OCI-M2 (cell line): ENCODE data around the gene NRXN3.

Experiments used
- DNase-seq: peaks from one replicate; lab custom pipeline; 2025; ENCODE audit not compliant: unreplicated experiment; lab: John Stamatoyannopoulos, UW

Gene NRXN3

DNA sequence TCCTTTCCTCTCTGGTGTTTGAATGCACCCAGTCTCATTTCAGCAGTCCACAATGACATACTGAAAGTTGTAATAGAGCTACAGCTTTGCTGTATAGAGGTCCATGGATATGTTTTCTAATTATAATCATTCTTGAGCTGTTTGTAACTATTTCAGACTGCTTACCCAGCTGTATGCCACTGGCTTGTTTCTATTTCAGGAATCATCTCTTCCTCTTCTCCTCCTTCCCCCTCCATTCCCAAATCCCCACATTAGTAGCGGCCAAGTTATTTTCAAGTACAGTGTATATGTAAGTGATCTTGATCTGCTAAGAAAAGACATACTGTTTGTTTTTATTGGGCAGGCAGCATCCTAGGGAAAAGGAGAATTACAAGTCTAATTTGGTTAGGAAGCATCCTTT, 1266.2 kb downstream of the NRXN3 start:
- DNase-seq = no peak

GRCh38 chr14:79437951-79438350, 1267.8 kb downstream of the NRXN3 start:
- no peak for DNase-seq

DNA sequence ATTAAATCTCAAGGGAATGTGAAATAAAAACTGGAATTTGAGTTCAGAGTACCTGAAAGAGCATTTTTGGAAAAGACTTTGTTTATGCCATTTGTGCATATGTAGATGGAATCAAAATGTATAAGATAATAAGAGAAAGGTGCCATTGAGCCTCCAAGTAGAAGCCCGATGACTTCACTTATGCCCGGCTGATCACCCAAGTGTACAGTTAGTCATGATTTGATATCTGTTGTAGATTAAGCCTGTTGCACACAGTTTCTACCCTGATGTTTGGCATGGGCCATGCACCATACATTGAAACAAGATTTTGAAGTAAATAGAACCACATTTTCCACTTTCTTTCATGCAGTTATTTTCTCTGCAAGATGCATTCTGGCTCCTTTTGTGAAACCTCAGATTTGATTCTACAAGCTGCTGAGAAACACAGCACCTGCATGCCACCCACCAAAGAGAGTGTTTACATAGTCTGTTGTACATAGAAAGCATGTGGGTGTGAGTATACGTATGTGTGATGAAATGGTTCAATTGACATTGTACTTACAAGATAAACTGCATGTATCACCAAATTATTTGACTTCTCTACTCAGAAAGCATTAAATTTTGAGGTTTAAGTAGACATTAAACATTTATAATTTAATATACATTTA, 1268.6 kb downstream of the NRXN3 start:
- no peak for DNase-seq

GRCh38 chr14:79442786-79443185, 1272.6 kb downstream of the NRXN3 start:
- DNase-seq = no peak

- DNase-seq = no peak
Observed at GRCh38 chr14:79443602-79444001, 1273.4 kb downstream of the NRXN3 start.

DNA sequence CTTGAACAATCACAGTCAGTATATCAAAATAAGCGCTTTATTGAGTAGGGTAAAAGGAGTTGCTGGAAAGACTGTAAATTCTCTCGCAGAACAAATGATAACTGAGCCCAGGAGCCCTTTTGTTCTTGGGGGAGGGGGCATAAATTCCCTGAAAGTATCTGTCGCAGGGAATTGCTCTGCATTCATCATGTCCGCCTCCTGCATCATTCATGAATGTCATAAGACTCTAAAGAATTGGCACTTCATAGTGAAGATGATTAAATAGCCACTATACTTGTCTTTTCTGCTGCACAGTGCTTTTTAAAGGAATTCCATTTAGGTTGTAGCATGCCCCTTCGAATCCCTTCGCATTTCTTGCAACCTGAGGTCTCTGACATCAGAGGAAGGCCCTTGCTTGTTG, 1278.8 kb downstream of the NRXN3 start:
- no peak for DNase-seq

DNA sequence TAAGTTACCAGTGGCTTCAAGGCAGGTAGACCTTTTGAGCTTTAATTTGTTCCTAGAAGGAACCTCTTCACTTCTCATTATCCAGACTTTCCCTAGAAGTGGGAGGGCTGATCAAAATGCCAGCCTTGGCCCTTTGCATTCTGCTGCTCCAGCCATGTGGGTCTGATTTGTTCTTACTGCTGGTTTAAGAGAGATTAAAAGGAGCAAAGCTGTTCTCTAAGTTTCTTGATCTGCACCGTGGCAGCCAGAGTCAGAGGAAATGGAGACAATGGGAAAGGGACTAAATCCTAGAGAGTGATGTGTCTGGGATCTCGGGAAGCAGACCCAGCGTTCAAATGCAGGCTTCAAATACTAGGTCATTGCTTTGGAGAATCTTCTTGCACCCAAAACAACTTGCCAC, 1281.4 kb downstream of the NRXN3 start:
- no peak for DNase-seq

DNA sequence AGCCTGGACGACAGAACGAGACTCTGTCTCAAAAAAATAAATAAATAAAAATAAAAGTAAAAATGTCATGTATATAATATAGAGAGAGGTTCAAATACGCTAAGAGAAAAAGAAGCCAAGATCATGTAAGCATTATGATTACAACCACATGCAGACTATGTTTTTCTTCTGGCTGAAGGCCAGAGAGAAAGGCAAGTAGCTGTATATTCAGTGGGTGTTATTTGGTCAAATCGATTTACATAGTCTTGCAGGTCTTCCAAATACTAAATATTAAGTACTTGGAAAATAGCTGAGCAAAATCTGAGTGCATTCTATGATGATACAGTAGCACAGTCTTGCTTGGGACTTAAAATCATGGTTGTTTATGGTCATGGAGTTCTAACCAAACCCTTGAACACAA, 1283.1 kb downstream of the NRXN3 start:
- DNase-seq = no peak

DNA sequence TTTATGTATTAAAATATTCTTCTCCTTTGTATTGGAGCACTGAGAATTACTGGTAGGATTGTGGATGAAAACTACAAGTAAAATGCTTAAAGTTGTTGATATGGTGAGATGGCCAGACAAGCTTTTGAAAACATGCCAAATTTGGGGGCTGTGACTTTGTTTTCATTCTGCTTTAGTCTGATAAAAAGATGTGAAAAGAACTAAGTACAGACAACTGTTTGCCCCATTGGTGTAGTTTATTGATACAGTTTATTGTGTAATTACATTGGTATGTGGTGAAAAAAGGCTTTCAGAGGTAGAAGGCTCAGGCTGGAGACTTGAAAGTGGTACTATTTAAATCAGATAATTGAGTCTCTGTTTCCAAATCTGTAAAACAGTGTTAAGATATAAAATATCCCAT, 1294.3 kb downstream of the NRXN3 start:
- DNase-seq = no peak

DNA sequence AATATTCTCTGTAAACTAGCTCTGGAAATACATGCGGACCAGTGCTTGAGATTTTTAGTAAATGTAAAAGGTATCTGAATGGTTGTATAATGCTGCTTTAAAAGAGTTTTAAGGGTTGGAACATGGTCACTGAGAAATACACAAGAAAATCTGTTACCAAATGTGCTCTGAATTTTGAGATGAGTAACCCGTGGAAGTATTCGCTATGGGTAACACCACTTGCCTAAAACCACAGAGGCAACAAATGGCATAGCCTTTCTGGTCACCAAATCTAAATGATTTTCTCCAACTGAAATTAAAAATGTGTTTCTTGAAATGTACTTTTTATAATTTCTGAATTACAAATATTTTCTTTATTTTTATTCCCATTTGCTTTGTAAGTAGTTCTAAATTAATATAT, 1295.5 kb downstream of the NRXN3 start:
- no peak for DNase-seq

- no peak for DNase-seq
Observed at GRCh38 chr14:79466938-79467527, 1296.9 kb downstream of the NRXN3 start.

DNA sequence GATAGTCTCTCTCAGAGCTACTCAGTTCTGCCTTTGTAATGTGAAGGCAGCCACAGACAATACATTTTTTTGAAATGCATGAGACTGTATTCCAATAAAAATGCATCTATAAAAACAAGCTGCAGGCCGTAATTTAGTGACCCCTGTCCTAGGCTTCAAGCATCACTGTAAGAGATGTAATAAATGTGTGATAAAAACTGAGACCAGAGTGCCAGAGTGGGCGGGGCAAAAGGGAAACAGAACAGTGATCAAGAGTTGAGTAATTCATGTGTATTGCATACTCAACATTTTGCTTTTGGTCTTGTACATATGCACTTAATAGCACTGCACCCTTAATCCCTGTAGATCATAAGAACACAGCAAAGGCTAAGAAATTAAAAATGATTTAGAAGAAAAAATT, 1297.7 kb downstream of the NRXN3 start:
- DNase-seq = no peak

DNA sequence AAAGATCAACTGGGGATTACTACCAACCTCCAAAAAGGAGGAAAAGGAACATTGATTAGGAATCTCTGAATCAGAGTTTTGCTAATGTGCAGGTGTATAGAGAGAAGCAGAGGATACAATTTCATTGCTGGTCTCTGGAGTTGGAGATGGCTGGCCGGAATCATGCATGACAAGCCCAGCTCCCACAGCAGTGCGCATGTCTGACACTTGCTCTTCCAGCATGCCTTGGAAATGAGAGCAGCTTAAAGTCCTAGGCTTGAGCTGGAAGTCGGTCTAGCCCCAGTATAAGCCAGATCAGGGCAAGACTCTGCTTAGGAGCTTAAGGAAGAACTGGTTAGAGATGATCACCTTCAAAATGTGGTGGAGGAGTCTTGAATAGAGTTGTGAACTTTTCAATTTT, 1298.3 kb downstream of the NRXN3 start:
- no peak for DNase-seq

DNA sequence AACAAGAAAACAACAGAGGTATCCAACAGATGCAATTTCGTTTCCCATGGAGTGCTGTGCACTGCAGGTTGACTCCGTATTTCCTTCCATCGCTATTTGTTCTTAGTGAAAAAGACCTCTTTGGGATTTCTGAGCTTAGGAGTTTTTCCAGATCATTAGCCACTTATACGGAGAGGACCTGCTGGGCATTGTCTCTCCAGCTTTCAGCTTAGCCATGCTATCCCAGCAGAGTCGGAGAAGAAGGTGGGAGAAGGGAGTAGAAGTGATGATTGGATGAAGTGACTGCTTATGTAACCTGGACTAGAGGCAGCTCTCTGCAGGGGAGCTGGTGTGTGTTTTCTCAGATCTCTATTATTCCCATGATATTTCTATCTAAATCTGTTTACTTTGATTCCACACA, 1303.5 kb downstream of the NRXN3 start:
- no peak for DNase-seq

DNA sequence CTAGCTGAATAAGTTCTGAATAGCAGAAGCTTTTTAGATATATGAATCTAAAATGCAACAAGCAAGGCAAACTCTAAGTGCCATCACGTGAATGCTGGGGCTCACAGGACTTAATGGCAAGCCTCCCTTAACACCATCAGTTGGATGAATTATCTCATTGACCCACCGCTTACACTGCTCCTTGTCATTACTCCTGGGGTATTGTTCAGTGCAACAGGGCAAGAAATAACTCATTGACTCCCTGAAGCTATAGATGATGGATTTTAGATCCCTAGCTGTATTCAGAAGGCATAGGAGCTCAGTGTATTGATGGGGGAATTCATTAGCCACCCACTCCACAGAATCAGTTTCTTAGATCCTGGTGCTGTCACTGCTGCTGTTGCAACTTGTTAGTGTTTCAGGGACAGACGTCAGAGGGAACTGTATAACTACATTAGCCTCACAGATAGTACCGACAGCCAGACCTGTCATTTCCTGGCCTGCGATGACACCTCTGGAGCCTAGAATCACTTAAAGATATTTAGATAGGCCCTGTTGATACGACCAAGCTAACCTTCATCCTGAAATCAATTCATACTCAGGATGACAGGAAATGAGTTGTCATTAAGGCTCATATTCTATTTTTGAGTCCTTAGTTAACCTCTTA, 1305.8 kb downstream of the NRXN3 start:
- DNase-seq = no peak

DNA sequence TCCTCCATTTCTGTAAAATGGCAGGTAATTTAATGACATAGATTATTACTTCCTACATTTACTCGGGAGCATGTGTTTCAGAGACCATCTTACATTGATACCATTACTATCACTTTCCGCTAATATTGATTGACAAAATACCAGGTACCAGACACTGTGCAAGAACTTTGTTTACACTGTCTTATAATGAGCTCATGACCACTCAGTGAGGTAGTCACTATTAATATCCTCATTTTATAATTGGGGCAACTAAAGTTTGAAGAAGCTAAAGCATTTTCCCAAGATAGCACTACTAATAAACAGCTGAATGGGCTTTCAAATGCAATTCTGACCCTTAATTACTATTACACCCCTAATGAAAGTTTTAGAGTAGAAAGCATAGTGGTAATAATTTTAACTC, 1306.4 kb downstream of the NRXN3 start:
- DNase-seq = no peak

- no peak for DNase-seq
Observed at GRCh38 chr14:79480212-79480611, 1310.0 kb downstream of the NRXN3 start.

GRCh38 chr14:79482825-79483224, 1312.7 kb downstream of the NRXN3 start:
- DNase-seq = no peak

DNA sequence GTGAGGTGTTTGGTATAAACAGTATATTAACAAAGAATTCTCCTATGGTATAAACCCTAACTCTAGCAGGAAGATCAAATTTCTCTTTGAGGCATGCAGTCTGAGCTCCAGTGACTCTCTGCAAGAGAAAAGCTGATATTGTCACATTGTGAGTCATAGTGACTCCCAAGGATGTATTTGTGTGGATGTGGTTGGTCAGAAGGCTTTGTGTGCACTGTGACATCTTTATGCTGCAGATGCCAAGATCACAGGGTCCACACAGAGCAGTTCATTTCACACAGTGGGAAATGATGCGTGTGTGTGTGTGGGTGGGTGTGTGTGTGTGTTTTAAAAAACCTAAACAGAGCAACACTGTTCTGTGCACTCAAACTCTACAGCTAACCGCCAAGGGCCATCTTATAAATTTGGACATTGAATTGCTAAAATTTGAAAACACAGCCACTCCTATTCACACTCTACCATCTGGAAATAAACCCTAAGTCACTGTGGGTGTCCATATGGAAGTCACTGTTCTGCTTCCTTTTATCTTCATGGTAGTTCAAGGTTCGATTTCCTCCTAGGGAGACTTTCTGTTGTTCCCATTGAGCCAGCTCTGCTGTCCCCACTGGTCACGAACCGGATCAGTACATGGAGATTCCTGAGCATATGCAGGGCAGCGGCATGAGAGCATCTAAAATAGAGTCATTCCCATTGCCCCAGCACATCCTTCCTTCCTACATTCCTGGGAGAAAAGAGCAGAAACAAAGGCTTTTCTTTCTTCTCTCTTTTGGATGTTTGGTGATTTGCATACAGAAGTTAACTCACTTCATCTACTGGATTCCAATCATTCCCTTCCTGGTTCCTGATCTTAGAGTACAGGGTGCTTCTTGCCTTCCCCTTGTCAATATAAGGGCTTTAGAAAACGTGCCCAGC, 1313.6 kb downstream of the NRXN3 start:
- DNase-seq = no peak

DNA sequence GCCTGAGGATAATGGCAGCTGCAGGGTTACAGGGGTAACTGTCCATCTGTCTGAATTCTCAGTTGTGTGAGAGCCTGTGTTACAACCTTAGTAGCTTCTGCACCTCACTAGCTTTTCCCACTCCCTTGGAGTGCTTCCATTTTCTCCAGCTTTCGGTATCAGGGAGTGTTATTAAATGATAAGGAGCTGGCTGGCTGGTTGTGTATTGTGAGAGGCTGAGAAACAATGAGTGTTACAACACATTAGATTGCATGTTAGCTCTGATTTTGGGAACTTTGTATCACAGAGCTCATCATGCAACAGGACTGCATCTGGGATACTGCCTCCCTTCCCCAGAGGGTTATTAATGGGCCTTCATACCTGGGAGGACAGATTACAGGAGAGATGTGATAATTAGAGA, 1317.5 kb downstream of the NRXN3 start:
- DNase-seq = no peak

DNA sequence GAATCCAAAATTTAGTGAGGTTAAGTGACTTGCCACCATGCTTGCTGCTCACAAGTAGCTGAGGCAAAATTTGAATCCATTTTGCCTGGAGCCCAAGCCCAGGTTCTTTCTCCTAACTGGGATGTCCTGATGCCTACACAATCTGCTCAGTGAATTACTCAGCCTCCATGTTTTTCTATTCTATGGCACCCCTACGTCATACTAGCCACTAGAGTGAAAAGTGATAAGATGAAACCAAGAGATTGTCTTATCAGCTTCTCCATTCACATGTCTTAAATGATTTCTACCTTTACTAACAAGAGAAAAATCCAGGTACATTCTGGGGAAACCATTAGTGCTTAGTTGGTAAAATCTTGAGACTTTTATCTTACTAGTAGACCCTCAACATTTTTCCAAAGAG, 1321.0 kb downstream of the NRXN3 start:
- no peak for DNase-seq
